Measurements from ENCODE around the gene TAP1. TPM values are rescaled to one million over a fixed set of nuclear protein-coding genes. Genes with fewer than 3 reads are reported as not detected.

Gene TAP1
- total RNA-seq, 1 experiment from 2014 or later = 12.1 TPM

GRCh38 chr6:32887616-32888015 lies 34.1 kb upstream of the TAP1 start:
- Mint-ChIP-seq H3K36me3 (ENCODE audit: insufficient read depth in 1 of 3, low read depth in 3 of 3) (no peaks in the 10 kb centered on the region), H3K4me3 (no peak overlapping the region), H3K9me3 (no peaks in the 10 kb centered on the region), H3K27me3 (ENCODE audit: low read depth) (peaks cover 7% of the 10 kb centered on the region; the same call in 1 of the 2 replicates), H3K4me1 (peaks cover 0 to 2% of the 10 kb centered on the region in 2 experiments; a peak in 1 of 4 replicates), H3K27ac (no peak overlapping the region)
- Histone ChIP-seq H3K27me3 (ENCODE audit: insufficient read depth, low read length) (no peaks in the 10 kb centered on the region), H3K9ac (ENCODE audit: extremely low read depth, insufficient read length, low read length) (no peak overlapping the region), H3K27ac (ENCODE audit: insufficient read length, low read depth, low read length) (no peak overlapping the region), H3T11ph (ENCODE audit: low read length) (no peak overlapping the region), H3K79me1 (ENCODE audit: insufficient read depth, low read depth, low read length, poor library complexity, severe bottlenecking) (no peaks in the 10 kb centered on the region), H2BK12ac (ENCODE audit: insufficient read length, low read depth, low read length) (no peak overlapping the region), H2AFZ (ENCODE audit: low read length) (no peak overlapping the region), H3K9me3 (ENCODE audit: control insufficient read depth, low read depth, low read length) (no peaks in the 10 kb centered on the region), H2BK120ac (ENCODE audit: low read depth, low read length, poor library complexity, severe bottlenecking) (no peak overlapping the region), H4K91ac (ENCODE audit: insufficient read length, low read depth, low read length) (no peak overlapping the region), H2BK5ac (ENCODE audit: insufficient read length, low read length) (no peak overlapping the region), H3K4ac (ENCODE audit: low read depth, low read length) (no peak overlapping the region), H3K14ac (ENCODE audit: insufficient read depth, low read length) (no peak overlapping the region), H2BK15ac (ENCODE audit: low read depth, low read length) (no peak overlapping the region), H3K4me2 (ENCODE audit: insufficient read depth, insufficient read length, low read length) (no peak overlapping the region), H4K8ac (replicated peaks; ENCODE audit: insufficient read length, low read depth, low read length) (no peak overlapping the region), H4K5ac (ENCODE audit: insufficient read length, low read depth, low read length) (no peak overlapping the region), H3K18ac (ENCODE audit: insufficient read length, low read depth, low read length) (no peak overlapping the region), H3K79me2 (ENCODE audit: insufficient read depth, low read length) (no peaks in the 10 kb centered on the region), H3K23ac (ENCODE audit: insufficient read length, low read depth, low read length) (no peak overlapping the region), H2BK20ac (ENCODE audit: low read depth, low read length, poor library complexity, severe bottlenecking) (no peak overlapping the region), H4K20me1 (ENCODE audit: control insufficient read depth, insufficient read depth, insufficient read length) (no peaks in the 10 kb centered on the region), H3K56ac (ENCODE audit: insufficient read length, low read depth, low read length) (no peak overlapping the region), H3K4me1 (ENCODE audit: insufficient read depth, low read length) (no peaks in the 10 kb centered on the region), H2AK5ac (ENCODE audit: insufficient read length, low read length) (no peak overlapping the region), H3K23me2 (ENCODE audit: insufficient read length, low read depth, low read length, poor library complexity, severe bottlenecking) (no peaks in the 10 kb centered on the region)
- WGBS (ENCODE audit: extremely low coverage, insufficient read length, low lambda C conversion rate) = no CpG with 5 or more reads among the region's 5 CpGs
- TF ChIP-seq CTCF (conservative IDR thresholded peaks at IDR 0.05) = no peak
- DNase-seq = no peak
